GM12872 (cell line): ENCODE results near the gene SRP19.

Experiments
- TF ChIP-seq, protein P1 (sequence below): IDR thresholded peaks from 3 replicates; pipeline ENCODE4 v1.5.1; 2011; ENCODE audit warnings: low read depth, mild to moderate bottlenecking, low read length, moderate library complexity; ENCODE audit not compliant: insufficient read depth

The SRP19 gene

DNA sequence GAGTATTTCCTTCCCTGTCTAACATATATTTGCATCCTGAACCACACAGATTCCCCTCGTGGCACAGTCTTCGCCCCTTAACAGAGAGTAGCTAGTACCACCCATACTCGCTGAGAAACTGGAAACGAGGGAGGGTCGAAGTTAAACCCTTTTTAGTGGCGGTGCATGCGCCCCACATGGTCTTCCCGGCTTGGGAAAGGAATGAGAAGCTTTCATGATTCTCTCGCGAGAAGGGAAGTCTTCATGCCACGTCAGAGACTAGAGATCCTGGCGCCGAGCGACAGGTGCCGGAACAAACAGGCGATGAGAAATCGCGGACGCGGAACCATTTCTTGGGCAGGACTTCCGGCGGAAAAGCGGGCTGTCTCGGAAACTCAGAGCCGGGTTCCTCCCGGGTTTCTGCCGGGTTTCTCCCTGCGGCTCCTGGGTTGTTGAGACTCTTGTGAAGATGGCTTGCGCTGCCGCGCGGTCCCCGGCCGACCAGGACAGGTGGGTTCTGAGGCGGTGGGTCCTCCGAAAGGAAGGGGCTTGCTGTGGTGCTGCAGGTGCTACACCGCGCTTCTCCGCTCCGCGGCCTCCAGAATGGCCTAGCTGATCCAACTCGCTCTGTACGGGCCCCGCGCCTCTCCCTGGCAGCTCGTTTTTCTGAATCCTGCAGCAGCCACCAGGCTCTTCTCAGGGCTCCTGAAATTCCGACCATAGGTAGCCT lies at the start of gene SRP19:
Gene SRP19 (plus strand): TSS at position 359 of the 709 bp plus-strand sequence. CDS start 90 bp downstream, at position 449.
- TF ChIP-seq, protein P1, sequence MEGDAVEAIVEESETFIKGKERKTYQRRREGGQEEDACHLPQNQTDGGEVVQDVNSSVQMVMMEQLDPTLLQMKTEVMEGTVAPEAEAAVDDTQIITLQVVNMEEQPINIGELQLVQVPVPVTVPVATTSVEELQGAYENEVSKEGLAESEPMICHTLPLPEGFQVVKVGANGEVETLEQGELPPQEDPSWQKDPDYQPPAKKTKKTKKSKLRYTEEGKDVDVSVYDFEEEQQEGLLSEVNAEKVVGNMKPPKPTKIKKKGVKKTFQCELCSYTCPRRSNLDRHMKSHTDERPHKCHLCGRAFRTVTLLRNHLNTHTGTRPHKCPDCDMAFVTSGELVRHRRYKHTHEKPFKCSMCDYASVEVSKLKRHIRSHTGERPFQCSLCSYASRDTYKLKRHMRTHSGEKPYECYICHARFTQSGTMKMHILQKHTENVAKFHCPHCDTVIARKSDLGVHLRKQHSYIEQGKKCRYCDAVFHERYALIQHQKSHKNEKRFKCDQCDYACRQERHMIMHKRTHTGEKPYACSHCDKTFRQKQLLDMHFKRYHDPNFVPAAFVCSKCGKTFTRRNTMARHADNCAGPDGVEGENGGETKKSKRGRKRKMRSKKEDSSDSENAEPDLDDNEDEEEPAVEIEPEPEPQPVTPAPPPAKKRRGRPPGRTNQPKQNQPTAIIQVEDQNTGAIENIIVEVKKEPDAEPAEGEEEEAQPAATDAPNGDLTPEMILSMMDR = no peak

GRCh38 chr5:112812549-112812948 lies 48.5 kb upstream of the SRP19 start:
- TF ChIP-seq, protein P1 = no peak

GRCh38 chr5:112820246-112820645 lies 40.8 kb upstream of the SRP19 start:
- TF ChIP-seq, protein P1 = no peak

DNA sequence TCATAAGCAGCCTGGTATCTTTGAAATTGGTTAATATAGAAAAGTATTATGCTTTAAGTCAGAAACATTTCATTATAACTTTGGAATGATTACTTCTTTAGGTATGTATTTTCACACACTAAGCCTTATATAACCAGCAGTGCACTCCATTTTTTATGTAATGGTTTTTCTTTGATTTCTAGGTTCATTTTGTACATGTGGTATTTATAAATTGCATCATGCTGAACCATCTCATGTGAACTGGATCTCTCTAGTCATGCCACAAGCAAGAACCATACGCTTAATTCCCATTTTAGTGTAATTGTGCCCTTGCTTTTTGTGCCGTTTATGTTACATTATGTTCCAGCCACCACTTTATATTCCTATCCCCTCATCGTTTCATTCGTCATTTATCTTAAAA lies 38.6 kb upstream of the SRP19 start:
- TF ChIP-seq, protein P1 = no peak

DNA sequence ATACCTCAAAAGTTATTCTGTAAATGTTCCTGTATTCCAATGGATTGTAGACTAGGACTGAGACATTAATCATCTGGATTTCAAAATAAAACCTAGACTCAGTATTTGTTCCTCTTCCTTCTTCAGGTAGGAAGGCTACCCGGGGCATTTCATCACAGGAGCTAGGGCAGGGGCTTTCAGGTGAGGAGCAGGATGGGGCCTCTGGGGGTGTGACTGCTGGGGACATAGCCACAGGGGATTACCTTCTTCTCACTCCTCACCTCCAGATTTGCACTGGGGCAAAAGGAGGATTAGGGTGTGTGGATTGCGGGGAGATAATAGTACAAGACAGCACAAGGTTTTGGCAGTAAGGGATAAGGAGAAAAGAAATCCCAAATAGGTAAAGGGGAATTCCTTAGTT lies 37.9 kb upstream of the SRP19 start:
- TF ChIP-seq, protein P1 = no peak

GRCh38 chr5:112823656-112824055 lies 37.4 kb upstream of the SRP19 start:
- TF ChIP-seq, protein P1 = no peak

DNA sequence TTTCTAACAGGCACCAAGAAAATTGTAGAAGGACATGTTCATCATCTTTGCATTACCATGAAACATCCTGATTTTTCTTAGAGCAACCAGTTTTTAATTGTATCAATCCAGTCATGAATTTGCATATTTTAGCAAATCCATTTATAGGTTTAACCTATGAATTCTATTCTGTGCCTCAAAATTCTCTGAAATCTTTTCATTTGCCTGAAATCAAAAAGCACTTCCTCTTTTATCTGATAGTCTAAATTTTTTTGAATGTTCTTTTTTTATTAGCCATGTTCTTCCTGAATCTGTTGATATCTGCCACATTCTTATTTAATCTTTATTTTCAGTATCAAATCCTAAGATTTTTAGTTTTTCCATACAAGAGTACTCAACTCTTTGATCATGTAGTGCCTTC lies 36.9 kb upstream of the SRP19 start:
- TF ChIP-seq, protein P1 = no peak
